SU-DHL-6 (cell line): ENCODE data around the gene IFIT2.

Source experiments
- CTCF ChIP-seq: fragments of 200-600 bp; sonication (generic); IDR thresholded peaks from one replicate; pipeline ENCODE4 v1.5.1; 2017; ENCODE audit warnings: antibody characterized with exemption, mild to moderate bottlenecking, low read length, moderate library complexity; ENCODE audit not compliant: insufficient read depth, poor library complexity, severe bottlenecking
- EZH2phosphoT487 ChIP-seq: fragments of 200-600 bp; sonication (generic), shearing (Covaris generic); conservative IDR thresholded peaks from 2 replicates; pipeline ENCODE4 v1.6.1; 2018; ENCODE audit warnings: mild to moderate bottlenecking, antibody characterized with exemption, low read length, moderate library complexity, mixed read lengths

GRCh38 chr10:89337484-89337883 is 35.6 kb downstream of the IFIT2 start:
- TF ChIP-seq CTCF (no peak), EZH2phosphoT487 (no peak)
